Lower leg skin (tissue), 4 donors: ENCODE measurements around the gene GOLGA3. TPM values are rescaled to one million over a fixed set of nuclear protein-coding genes. Genes with fewer than 3 reads are reported as not detected.

Experiments
- DNase-seq, 2 donors: peaks; one replicate each; pipeline ENCODE4 v3.0.0-alpha.2; 2019; ENCODE audit warnings: low spot score in 2 of 2
- H3K4me3 ChIP-seq: fragments of 200-600 bp; sonication (generic); 2 replicates; pipeline ENCODE4 v1.5.1; 2017; ENCODE audit warnings: mild to moderate bottlenecking, low read depth; ENCODE audit not compliant: poor library complexity, severe bottlenecking
- CTCF ChIP-seq, 3 donors: fragments of 450-650 bp; IDR thresholded peaks; one replicate each; pipeline ENCODE4 v1.5.1; 2016; ENCODE audit warnings: antibody characterized with exemption in 3 of 3, mild to moderate bottlenecking in 3 of 3, moderate library complexity in 2 of 3
- POLR2A ChIP-seq, 2 donors: fragments of 450-650 bp; IDR thresholded peaks; one replicate each; pipeline ENCODE4 v1.6.1; 2016 to 2017; ENCODE audit warnings: antibody characterized with exemption in 2 of 2, mild to moderate bottlenecking in 1 of 2, moderate library complexity in 1 of 2
- WGBS, 2 donors: methylation state at CpG; one replicate each; pipeline ENCODE4 v1.1.5; 2018; 5-methylcytosine and 5-hydroxymethylcytosine counted together
- intact Hi-C: fragments of 100-400 bp; cut with DNase I; formaldehyde crosslinking; loops from one replicate; pipeline ENCODE4 v1.15.0; 2023; ENCODE audit warnings: low total_unique reads
- total RNA-seq, 4 donors: library from RNA; depleted of rRNA; stranded (reverse); fragments of >200 nt; gene quantifications; one replicate each; pipeline ENCODE4 v1.1.0, GENCODE V29; 2016

Gene GOLGA3
- total RNA-seq, 4 donors from 2014 or later: 44.5 to 81.0 (median 74.7) TPM

- WGBS, 2 donors: 88 to 90% methylated on average over 29 to 37 of the region's 42 CpGs
- DNase-seq: no peak
- intact Hi-C loops: no loop called here
- no peak overlapping the region for H3K4me3 ChIP-seq
- TF ChIP-seq CTCF (IDR thresholded peaks at IDR 0.05) (no peak), POLR2A (IDR thresholded peaks at IDR 0.05) (no peak)
Observed at GRCh38 chr12:132835076-132836025, 6.7 kb upstream of the GOLGA3 start.

GRCh38 chr12:132834181-132834711, 5.6 kb upstream of the GOLGA3 start:
- no peak for DNase-seq
- intact Hi-C loops: no loop called here
- no peak overlapping the region for H3K4me3 ChIP-seq
- TF ChIP-seq CTCF (IDR thresholded peaks at IDR 0.05) (no peak), POLR2A (IDR thresholded peaks at IDR 0.05) (no peak)
- WGBS, 2 donors: 81 to 88% methylated on average over 5 of the region's 5 CpGs

GRCh38 chr12:132833341-132833740, 4.7 kb upstream of the GOLGA3 start:
- intact Hi-C loops: no loop called here
- no peak overlapping the region for H3K4me3 ChIP-seq
- WGBS, 2 donors: 89 to 93% methylated on average over 8 of the region's 8 CpGs
- no peak for DNase-seq
- TF ChIP-seq CTCF (IDR thresholded peaks at IDR 0.05) (no peak), POLR2A (IDR thresholded peaks at IDR 0.05) (no peak)

GRCh38 chr12:132831771-132832170, 3.1 kb upstream of the GOLGA3 start:
- no peak for DNase-seq
- WGBS, 2 donors: 93% methylated on average over 11 of the region's 11 CpGs
- TF ChIP-seq POLR2A (IDR thresholded peaks at IDR 0.05) (no peak), CTCF (IDR thresholded peaks at IDR 0.05) (no peak)
- intact Hi-C loops: no loop called here
- H3K4me3 ChIP-seq: no peak overlapping the region

- TF ChIP-seq CTCF (IDR thresholded peaks at IDR 0.05): no peak
- peak overlapping the region; percentile 95 for H3K4me3 ChIP-seq
- intact Hi-C loops: loop anchor here (10.0 kb wide), 1 partner anchor 57 kb away; the partner anchor contains the start of gene CHFR
- 4 to 10% methylated on average over 45 to 54 of the region's 59 CpGs for WGBS, 2 donors
- peak; percentile 40 to 88 for DNase-seq
Observed at GRCh38 chr12:132827763-132828703, 636 bp downstream of the GOLGA3 start.
